AG08395 (cell line): Measurements from ENCODE around the gene AHCY.
"Not testable (repeated sequence)": the region's sequence is repeated elsewhere in the genome, so short reads cannot be mapped to it uniquely, and the experiment has no call there.

Source experiments
- DNase-seq: peaks from one replicate; pipeline ENCODE4 v3.0.0; 2012; ENCODE audit warnings: mixed read lengths, low spot score

The AHCY gene

GRCh38 chr20:34254979-34255378 lies 48.2 kb downstream of the AHCY start:
- no peak for DNase-seq

- not testable (repeated sequence) for DNase-seq
Observed at GRCh38 chr20:34252431-34253086, 50.6 kb downstream of the AHCY start.

- no peak for DNase-seq
Observed at GRCh38 chr20:34251619-34252018, 51.5 kb downstream of the AHCY start.

GRCh38 chr20:34250005-34250404 lies 53.1 kb downstream of the AHCY start:
- no peak for DNase-seq

DNA sequence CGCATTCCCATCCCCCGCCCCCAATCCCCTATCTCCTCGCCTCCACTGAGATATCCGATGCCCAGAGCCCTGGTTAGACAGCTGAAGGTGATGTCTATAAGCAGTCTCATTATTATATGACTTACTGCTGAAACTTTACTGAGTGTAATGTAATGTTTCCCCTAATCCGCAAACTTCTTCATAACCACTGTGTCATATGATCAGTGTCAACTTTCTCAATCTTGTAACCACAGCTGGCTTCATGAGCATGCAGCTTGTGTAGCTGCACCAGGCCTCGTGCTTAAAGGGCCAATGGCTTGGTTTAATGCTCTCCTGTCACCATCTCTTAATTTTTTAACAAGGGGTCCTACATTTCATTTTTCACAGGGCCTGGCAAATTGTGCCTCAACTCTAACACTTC lies 53.9 kb downstream of the AHCY start:
- DNase-seq, result peak; percentile 12

- no peak for DNase-seq
Observed at GRCh38 chr20:34246126-34246626, 57.0 kb downstream of the AHCY start.

DNA sequence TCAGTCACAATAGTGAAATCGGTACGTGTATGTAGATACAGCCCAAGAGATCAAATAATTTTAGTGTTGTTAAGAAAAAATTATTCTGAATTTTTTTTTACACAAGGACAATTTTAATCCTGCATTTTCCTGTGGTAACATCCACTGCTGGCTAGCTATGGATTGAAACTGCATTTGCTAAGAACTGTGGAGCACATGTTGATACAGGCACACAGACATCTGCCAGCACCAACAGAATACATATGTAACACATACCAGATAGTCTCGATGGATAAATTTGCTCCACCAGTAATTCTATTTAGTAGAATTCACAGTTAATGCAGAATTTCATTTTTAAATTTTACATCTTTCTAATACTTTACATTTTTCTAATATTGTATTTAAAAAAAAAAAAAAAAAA lies 59.8 kb downstream of the AHCY start:
- DNase-seq, result no peak

GRCh38 chr20:34242879-34243278 lies 60.3 kb downstream of the AHCY start:
- no peak for DNase-seq

- DNase-seq, result not testable (repeated sequence)
Observed at GRCh38 chr20:34242015-34242414, 61.1 kb downstream of the AHCY start.

GRCh38 chr20:34240693-34241615 lies 62.2 kb downstream of the AHCY start, which contains the start of gene ASIP:
ASIP (plus strand) TSS chr20:34241423; CDS start chr20:34260375, 18,952 bp downstream.
- no peak for DNase-seq

DNA sequence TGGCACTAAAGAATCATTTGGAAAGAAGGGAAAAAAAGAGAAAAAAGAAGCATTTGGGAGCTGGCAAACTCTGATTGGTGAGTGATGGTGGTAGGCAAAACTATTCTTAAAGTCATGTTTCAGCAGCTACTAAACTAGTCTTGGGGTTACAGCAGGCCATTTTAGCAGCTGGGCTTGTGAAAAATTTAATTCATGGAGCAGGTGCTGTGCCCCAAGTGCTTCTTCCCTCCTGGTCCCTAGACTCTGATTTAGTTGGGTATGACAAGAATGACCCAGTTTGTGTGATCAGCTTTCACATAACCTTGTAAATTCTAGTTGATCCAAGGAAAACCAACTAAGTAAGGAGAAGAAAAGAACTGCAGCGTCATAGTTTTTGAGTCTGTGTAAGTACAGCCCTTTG lies 63.0 kb downstream of the AHCY start:
- no peak for DNase-seq

GRCh38 chr20:34237942-34238341 lies 65.2 kb downstream of the AHCY start:
- DNase-seq, result no peak

DNA sequence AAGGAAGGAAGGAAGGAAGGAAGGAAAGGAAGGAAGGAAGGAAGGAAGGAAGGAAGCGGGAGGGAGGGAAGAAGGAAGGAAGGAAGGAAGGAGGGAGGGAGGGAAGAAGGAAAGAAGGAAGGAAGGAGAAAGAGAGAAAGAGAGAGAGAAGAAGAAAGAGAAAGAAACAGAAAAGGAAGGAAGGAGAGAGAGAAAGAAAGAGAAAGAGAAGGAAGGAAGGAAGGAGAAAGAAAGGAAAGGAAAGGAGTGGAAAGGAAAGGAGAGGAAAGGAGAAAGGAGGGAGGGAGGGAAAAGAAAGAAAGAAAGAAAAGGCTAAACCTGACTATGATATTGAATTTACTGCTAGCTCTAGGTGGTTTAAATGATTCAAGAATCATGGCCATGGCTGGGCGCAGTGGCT lies 67.3 kb downstream of the AHCY start:
- no peak for DNase-seq

DNA sequence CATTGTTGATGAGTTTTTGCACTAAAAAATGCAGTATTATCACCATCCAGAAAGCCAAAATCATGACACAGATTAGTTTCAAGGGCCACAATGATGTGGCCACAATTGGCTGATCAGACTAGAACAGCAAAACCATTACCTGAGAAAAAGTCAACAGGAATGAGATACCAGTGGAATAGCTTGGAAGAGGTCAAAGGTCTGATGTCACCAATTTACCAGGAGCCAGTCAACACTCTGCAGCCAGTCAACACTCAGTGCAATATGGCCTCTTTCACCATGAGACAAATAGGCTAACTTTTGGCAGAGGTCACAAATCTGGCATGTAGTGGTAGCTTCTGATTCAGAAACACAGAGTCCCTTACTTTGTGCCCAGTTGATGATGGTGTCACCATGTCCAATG lies 69.5 kb downstream of the AHCY start:
- DNase-seq, result no peak

DNA sequence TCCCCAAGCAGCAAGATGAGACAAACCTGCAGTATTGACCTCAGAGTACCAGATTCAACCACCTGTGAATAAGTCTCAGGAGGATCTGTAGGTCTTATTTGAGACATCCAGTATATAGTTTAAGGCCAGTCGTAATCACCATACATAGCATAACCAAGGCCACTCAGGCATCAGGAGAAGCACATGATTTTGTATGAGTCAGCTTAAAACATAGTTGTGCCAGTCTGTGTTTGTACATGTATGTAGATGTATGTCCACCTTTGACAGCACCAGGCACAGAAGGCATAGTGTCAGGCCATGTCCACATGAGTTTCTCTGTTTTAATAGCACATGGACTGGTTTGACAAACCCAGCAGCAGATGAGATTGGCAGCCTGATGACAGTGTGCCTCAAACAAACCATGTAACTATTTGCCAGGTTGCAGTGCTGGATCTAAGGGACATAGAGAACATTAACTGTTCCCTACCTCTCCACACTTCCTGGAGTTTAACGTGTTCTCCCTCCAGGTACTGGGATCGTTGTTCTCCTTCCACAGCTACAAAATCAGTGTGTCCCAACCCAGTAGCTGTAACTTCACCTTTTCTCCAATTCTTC lies 70.6 kb downstream of the AHCY start:
- no peak for DNase-seq

GRCh38 chr20:34231634-34232033 lies 71.5 kb downstream of the AHCY start:
- no peak for DNase-seq
